ENCODE measurements around the gene MTHFD2. TPM values are rescaled to one million over a fixed set of nuclear protein-coding genes. Genes with fewer than 3 reads are reported as not detected.

The MTHFD2 gene
- total and polyA plus RNA-seq, 2 donors (not counting 1 experiment from before 2014, with no cell fraction given), result 9.5 to 18.0 TPM

- H3K9ac ChIP-seq (ENCODE audit: low read length), result no peak overlapping the region
- Mint-ChIP-seq H3K4me3 (no peak overlapping the region), H3K27me3 (no peaks in the 10 kb centered on the region), H3K4me1 (no peaks in the 10 kb centered on the region), H3K9me3 (ENCODE audit: insufficient read depth) (no peaks in the 10 kb centered on the region), H3K27ac (no peak overlapping the region)
- H3K4me3 ChIP-seq (ENCODE audit: control extremely low read depth in 1 of 5, extremely low read depth in 1 of 5, insufficient read depth in 1 of 5, low read depth in 2 of 5, low read length in 4 of 5), result no peak overlapping the region
- H3K4me1 ChIP-seq (ENCODE audit: control insufficient read depth in 2 of 2, insufficient read depth in 2 of 2, low read length in 2 of 2), result no peaks in the 10 kb centered on the region
- no peaks in the 10 kb centered on the region for H3K9me3 ChIP-seq (ENCODE audit: control extremely low read depth in 1 of 3, control insufficient read depth in 2 of 3, insufficient read depth in 1 of 3, low read length in 2 of 3)
- WGBS (ENCODE audit: insufficient coverage), result 100% methylated on average over 2 of the region's 4 CpGs
- intact Hi-C loops (cut with micrococcal nuclease), result no loop called here
- H3K4me2 ChIP-seq (replicated peaks; ENCODE audit: low read depth, low read length, poor library complexity, severe bottlenecking), result no peak overlapping the region
- DNase-seq, result no peak
- ChIA-PET CTCF (interaction anchor here (1.2 kb wide), 1 partner anchor 75 kb away, joined by 5 read pairs; no protein-coding TSS in a partner anchor), POLR2A (no interaction called here)
- no peak overlapping the region for H3K27ac ChIP-seq (ENCODE audit: low read length in 2 of 2)
- ATAC-seq (ENCODE audit: low read depth), result no peak
- H3K79me2 ChIP-seq (ENCODE audit: control insufficient read depth, insufficient read depth, low read length), result no peaks in the 10 kb centered on the region
- H3K27me3 ChIP-seq (replicated peaks in 1 of 4; ENCODE audit: control extremely low read depth in 1 of 4, control insufficient read depth in 3 of 4, insufficient read depth in 4 of 4, low read length in 3 of 4), result no peaks in the 10 kb centered on the region
- H2AFZ ChIP-seq (ENCODE audit: insufficient read depth, low read depth, low read length, poor library complexity, severe bottlenecking), result no peak overlapping the region
- H4K20me1 ChIP-seq (ENCODE audit: control insufficient read depth, insufficient read depth, low read length, poor library complexity, severe bottlenecking), result no peaks in the 10 kb centered on the region
- TF ChIP-seq CTCF (IDR thresholded peaks at IDR 0.05) (no peak), EZH2 (IDR thresholded peaks at IDR 0.05; ENCODE audit: borderline replicate concordance, insufficient read depth, low read depth, low read length, poor library complexity, severe bottlenecking) (no peak)
- no peaks in the 10 kb centered on the region for H3K36me3 ChIP-seq (replicated peaks in 1 of 2; ENCODE audit: control extremely low read depth in 1 of 2, control insufficient read depth in 1 of 2, extremely low read depth in 1 of 2, insufficient read depth in 2 of 2, low read length in 1 of 2)
Measured at GRCh38 chr2:74259733-74260132, 61.3 kb downstream of the MTHFD2 start.

GRCh38 chr2:74260495-74260894 is 62.1 kb downstream of the MTHFD2 start:
- no peak for ATAC-seq (ENCODE audit: low read depth)
- WGBS (ENCODE audit: insufficient coverage), result 94% methylated on average over 2 of the region's 2 CpGs

More at GRCh38 chr2:74260495-74260894, 62.1 kb downstream of the MTHFD2 start:
- intact Hi-C loops (cut with micrococcal nuclease), result no loop called here
- no peak overlapping the region for H3K9ac ChIP-seq (ENCODE audit: low read length)
- no peaks in the 10 kb centered on the region for H3K79me2 ChIP-seq (ENCODE audit: control insufficient read depth, insufficient read depth, low read length)
- no peaks in the 10 kb centered on the region for H4K20me1 ChIP-seq (ENCODE audit: control insufficient read depth, insufficient read depth, low read length, poor library complexity, severe bottlenecking)
- no peak overlapping the region for H3K4me2 ChIP-seq (replicated peaks; ENCODE audit: low read depth, low read length, poor library complexity, severe bottlenecking)
- H3K27ac ChIP-seq (ENCODE audit: low read length in 2 of 2), result no peak overlapping the region
- H3K27ac Mint-ChIP-seq, result no peak overlapping the region
- H3K27me3 ChIP-seq (replicated peaks in 1 of 4; ENCODE audit: control extremely low read depth in 1 of 4, control insufficient read depth in 3 of 4, insufficient read depth in 4 of 4, low read length in 3 of 4), result no peaks in the 10 kb centered on the region
- no peaks in the 10 kb centered on the region for H3K4me1 ChIP-seq (ENCODE audit: control insufficient read depth in 2 of 2, insufficient read depth in 2 of 2, low read length in 2 of 2)
- no peaks in the 10 kb centered on the region for H3K9me3 Mint-ChIP-seq (ENCODE audit: insufficient read depth)
- H3K36me3 ChIP-seq (replicated peaks in 1 of 2; ENCODE audit: control extremely low read depth in 1 of 2, control insufficient read depth in 1 of 2, extremely low read depth in 1 of 2, insufficient read depth in 2 of 2, low read length in 1 of 2), result no peaks in the 10 kb centered on the region
- ChIA-PET CTCF (interaction anchor here (1.2 kb wide), 1 partner anchor 74 kb away, joined by 5 read pairs; no protein-coding TSS in a partner anchor), POLR2A (no interaction called here)
- H3K9me3 ChIP-seq (ENCODE audit: control extremely low read depth in 1 of 3, control insufficient read depth in 2 of 3, insufficient read depth in 1 of 3, low read length in 2 of 3), result no peaks in the 10 kb centered on the region
- no peak overlapping the region for H3K4me3 Mint-ChIP-seq
- no peak overlapping the region for H2AFZ ChIP-seq (ENCODE audit: insufficient read depth, low read depth, low read length, poor library complexity, severe bottlenecking)
- no peaks in the 10 kb centered on the region for H3K4me1 Mint-ChIP-seq
- no peak overlapping the region for H3K4me3 ChIP-seq (ENCODE audit: control extremely low read depth in 1 of 5, extremely low read depth in 1 of 5, insufficient read depth in 1 of 5, low read depth in 2 of 5, low read length in 4 of 5)
- TF ChIP-seq EZH2 (IDR thresholded peaks at IDR 0.05; ENCODE audit: borderline replicate concordance, insufficient read depth, low read depth, low read length, poor library complexity, severe bottlenecking) (no peak), CTCF (IDR thresholded peaks at IDR 0.05) (no peak)
- no peak for DNase-seq
- no peaks in the 10 kb centered on the region for H3K27me3 Mint-ChIP-seq
